HepG2 (cell line): ENCODE measurements around the gene LEPR. TPM values are rescaled to one million over a fixed set of nuclear protein-coding genes. Genes with fewer than 3 reads are reported as not detected.

Experiments used
- ELF3 ChIP-seq: IDR thresholded peaks from 2 replicates; pipeline ENCODE4 v1.6.1; 2016; ENCODE audit warnings: missing genetic modification reagents, missing compliant biosample characterization
- ERF ChIP-seq: IDR thresholded peaks from 2 replicates; pipeline ENCODE4 v1.6.1; 2018; ENCODE audit warnings: missing biosample characterization, missing genetic modification reagents
- FOXJ3 ChIP-seq: sonication (generic); formaldehyde crosslinking; IDR thresholded peaks from 2 replicates; pipeline ENCODE4 v1.4.0; 2020; ENCODE audit warnings: missing genetic modification reagents, mild to moderate bottlenecking, borderline replicate concordance
- FOXO4 ChIP-seq: sonication (generic); formaldehyde crosslinking; conservative IDR thresholded peaks from 2 replicates; pipeline ENCODE4 v1.8.1; 2023; ENCODE audit warnings: missing genetic modification reagents
- MATR3 ChIP-seq: sonication (generic); formaldehyde crosslinking; IDR thresholded peaks from 2 replicates; pipeline ENCODE4 v1.4.0; 2020; ENCODE audit warnings: missing genetic modification reagents
- MED8 ChIP-seq: sonication (generic); formaldehyde crosslinking; IDR thresholded peaks from 2 replicates; pipeline ENCODE4 v1.8.1; 2023; ENCODE audit warnings: mild to moderate bottlenecking, missing genetic modification reagents; ENCODE audit not compliant: insufficient replicate concordance
- PCBP2 ChIP-seq: fragments of 200-400 bp; formaldehyde crosslinking; optimal IDR thresholded peaks from 2 replicates; pipeline ENCODE3; 2018; ENCODE audit warnings: low read length, low read depth; ENCODE audit not compliant: poor library complexity, severe bottlenecking
- PHF8 ChIP-seq: sonication (generic); formaldehyde crosslinking; IDR thresholded peaks from 2 replicates; pipeline ENCODE4 v1.5.0; 2020; ENCODE audit warnings: missing genetic modification reagents
- POLR2AphosphoS2 ChIP-seq: IDR thresholded peaks from 2 replicates; pipeline ENCODE4 v1.6.1; 2011; ENCODE audit warnings: low read depth, low read length, improper control_type of control experiment
- PRMT3 ChIP-seq: sonication (generic); formaldehyde crosslinking; IDR thresholded peaks from 2 replicates; pipeline ENCODE4 v1.8.1; 2022; ENCODE audit warnings: low read depth, mild to moderate bottlenecking, moderate library complexity, missing genetic modification reagents, borderline replicate concordance
- PTBP1 ChIP-seq: fragments of 200-400 bp; formaldehyde crosslinking; IDR thresholded peaks from 2 replicates; pipeline ENCODE4 v1.6.1; 2018; ENCODE audit warnings: low read length, low read depth; ENCODE audit not compliant: poor library complexity, severe bottlenecking
- RCOR2 ChIP-seq: IDR thresholded peaks from 2 replicates; pipeline ENCODE4 v1.6.1; 2016; ENCODE audit warnings: missing biosample characterization, missing genetic modification reagents
- RFXANK ChIP-seq: IDR thresholded peaks from 2 replicates; pipeline ENCODE4 v1.6.1; 2016
- SPEN ChIP-seq: sonication (generic); formaldehyde crosslinking; IDR thresholded peaks from 2 replicates; pipeline ENCODE4 v1.5.1; 2020; ENCODE audit warnings: low read depth, mild to moderate bottlenecking, missing genetic modification reagents
- TBX2 ChIP-seq: sonication (generic); formaldehyde crosslinking; IDR thresholded peaks from 2 replicates; pipeline ENCODE4 v1.5.0; 2020; ENCODE audit warnings: missing genetic modification reagents, mild to moderate bottlenecking, borderline replicate concordance
- THAP9 ChIP-seq: sonication (generic); formaldehyde crosslinking; IDR thresholded peaks from 2 replicates; pipeline ENCODE4; 2020; ENCODE audit warnings: missing genetic modification reagents, mild to moderate bottlenecking, borderline replicate concordance
- YEATS2 ChIP-seq: sonication (generic); formaldehyde crosslinking; IDR thresholded peaks from 2 replicates; pipeline ENCODE4 v1.4.0; 2020; ENCODE audit warnings: missing genetic modification reagents, borderline replicate concordance
- ZIK1 ChIP-seq: sonication (generic); formaldehyde crosslinking; IDR thresholded peaks from 2 replicates; pipeline ENCODE4 v1.5.0; 2020; ENCODE audit warnings: mild to moderate bottlenecking, low read depth, missing genetic modification reagents, borderline replicate concordance
- ZNF33B ChIP-seq: sonication (generic); formaldehyde crosslinking; IDR thresholded peaks from 2 replicates; pipeline ENCODE4 v1.5.1; 2020; ENCODE audit warnings: mild to moderate bottlenecking, missing genetic modification reagents
- ZNF567 ChIP-seq: sonication (generic); formaldehyde crosslinking; IDR thresholded peaks from 2 replicates; pipeline ENCODE4 v1.8.1; 2023; ENCODE audit warnings: mild to moderate bottlenecking, missing genetic modification reagents, borderline replicate concordance
- ZNF569 ChIP-seq: sonication (generic); formaldehyde crosslinking; IDR thresholded peaks from 2 replicates; pipeline ENCODE4 v1.5.0; 2020; ENCODE audit warnings: mild to moderate bottlenecking, missing genetic modification reagents, moderate library complexity, borderline replicate concordance
- ZNF576 ChIP-seq: sonication (generic); formaldehyde crosslinking; IDR thresholded peaks from 2 replicates; pipeline ENCODE4 v1.4.0; 2020; ENCODE audit warnings: mild to moderate bottlenecking, missing genetic modification reagents
- ZNF615 ChIP-seq: sonication (generic); formaldehyde crosslinking; IDR thresholded peaks from 2 replicates; pipeline ENCODE4 v1.5.0; 2020; ENCODE audit warnings: mild to moderate bottlenecking, missing genetic modification reagents, borderline replicate concordance
- ZNF781 ChIP-seq: sonication (generic); formaldehyde crosslinking; IDR thresholded peaks from 2 replicates; pipeline ENCODE4 v1.5.1; 2020; ENCODE audit warnings: borderline replicate concordance, mild to moderate bottlenecking, missing genetic modification reagents; ENCODE audit errors: not compliant biosample characterization
- ZNF850 ChIP-seq: sonication (generic); formaldehyde crosslinking; conservative IDR thresholded peaks from 2 replicates; pipeline ENCODE4 v1.9.0; 2021; ENCODE audit warnings: mild to moderate bottlenecking, missing genetic modification reagents
- polyA plus RNA-seq, 8 experiments: library from polyadenylated mRNA; depleted of rRNA in 3 of 8; stranded (reverse) in 7 of 8; unstranded in 1 of 8; fragments of >200 nt; fragmentation: Illumina TruSeq in 4 of 8; extraction: Trizol in 4 of 8; gene quantifications; 2 replicates each; pipeline versions ENCODE4 v1.2.1 to v1.2.3, GENCODE V29; 2011 to 2016; ENCODE audit warnings: low read depth in 4 of 8, missing spikeins in 1 of 8, mixed read lengths in 1 of 8; ENCODE audit not compliant: insufficient read depth in 1 of 8
- total RNA-seq, 5 experiments: library from RNA; depleted of rRNA; stranded (reverse); fragments of >200 nt; fragmentation: Illumina TruSeq; extraction: Trizol; gene quantifications; 2 replicates each; pipeline ENCODE4 v1.2.3, GENCODE V29; 2016; ENCODE audit warnings: low read depth in 1 of 5

The LEPR gene
- total and polyA plus RNA-seq, 2 of the 13 experiments (the other 11 are each of a cell fraction or from before 2014, with no cell fraction given), result 0.60 to 1.7 TPM

- TF ChIP-seq ZNF850 (CRISPR knock-in tag) (no peak), PTBP1 (no peak), TBX2 (peak; percentile 20; the same call in 1 of the 2 replicates), PHF8 (CRISPR knock-in tag) (peak; percentile 59), ZNF33B (0 out of 2 replicates have a peak, but pooled peaks have one; percentile 33), ZNF576 (CRISPR knock-in tag) (no peak), ZNF615 (no peak), RCOR2 (CRISPR knock-in tag) (no peak), SPEN (CRISPR knock-in tag) (peak; percentile 16; the same call in 1 of the 2 replicates), RFXANK (CRISPR knock-in tag) (no peak), PCBP2 (peak; percentile 16), YEATS2 (CRISPR knock-in tag) (no peak), THAP9 (CRISPR knock-in tag) (no peak), PRMT3 (no peak), MATR3 (CRISPR knock-in tag) (no peak), POLR2AphosphoS2 (no peak), MED8 (no peak), ZNF567 (CRISPR knock-in tag) (no peak), ERF (CRISPR knock-in tag) (no peak), FOXJ3 (CRISPR knock-in tag) (no peak), ZNF569 (CRISPR knock-in tag) (no peak), ELF3 (CRISPR knock-in tag) (no peak), ZIK1 (CRISPR knock-in tag) (no peak), FOXO4 (CRISPR knock-in tag) (no peak), ZNF781 (no peak)
Measured at GRCh38 chr1:65419681-65420589, 533 bp upstream of the LEPR start (continued).
